GM23248 (cell line): ENCODE measurements around the gene MAML2.

Experiments
- EZH2 ChIP-seq: fragments of 200-600 bp; sonication (generic); IDR thresholded peaks from 2 replicates; pipeline ENCODE4 v1.6.1; 2018; ENCODE audit warnings: antibody characterized with exemption, mild to moderate bottlenecking; ENCODE audit not compliant: insufficient read depth, poor library complexity, severe bottlenecking
- EZH2phosphoT487 ChIP-seq: fragments of 200-600 bp; sonication (generic); IDR thresholded peaks from 2 replicates; pipeline ENCODE4 v1.6.1; 2018; ENCODE audit warnings: antibody characterized with exemption, moderate library complexity, mild to moderate bottlenecking, low read depth; ENCODE audit not compliant: insufficient read depth

DNA sequence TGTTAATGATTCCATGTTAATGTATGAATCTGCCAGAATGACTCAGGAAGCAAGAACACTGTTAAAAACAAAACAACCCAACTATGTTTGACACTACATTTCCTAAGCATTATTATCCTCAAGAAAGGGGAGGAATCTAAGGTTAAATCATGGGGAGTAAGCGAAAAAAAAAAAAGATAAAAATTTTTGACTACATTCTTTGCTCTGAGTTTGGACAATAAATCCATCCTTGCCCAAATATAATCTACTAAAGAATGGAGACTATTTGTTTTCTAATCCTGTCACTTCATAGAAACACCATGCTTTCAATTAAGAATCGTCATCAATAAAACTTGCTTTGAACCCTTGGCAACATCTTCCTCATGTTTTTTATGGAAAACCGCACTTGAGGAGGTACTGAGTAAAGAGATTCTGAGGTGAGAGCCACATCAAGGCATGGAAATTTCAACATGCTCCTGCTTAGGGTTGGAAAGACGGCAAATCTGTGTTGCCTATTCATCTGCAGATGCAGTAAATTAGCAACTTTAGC is 9.7 kb downstream of the MAML2 start:
- TF ChIP-seq EZH2 (no peak), EZH2phosphoT487 (no peak)
